ENCODE measurements around the gene CS.
"Not testable (repeated sequence)": the region's sequence is repeated elsewhere in the genome, so short reads cannot be mapped to it uniquely, and the experiment has no call there.

The CS gene

DNA sequence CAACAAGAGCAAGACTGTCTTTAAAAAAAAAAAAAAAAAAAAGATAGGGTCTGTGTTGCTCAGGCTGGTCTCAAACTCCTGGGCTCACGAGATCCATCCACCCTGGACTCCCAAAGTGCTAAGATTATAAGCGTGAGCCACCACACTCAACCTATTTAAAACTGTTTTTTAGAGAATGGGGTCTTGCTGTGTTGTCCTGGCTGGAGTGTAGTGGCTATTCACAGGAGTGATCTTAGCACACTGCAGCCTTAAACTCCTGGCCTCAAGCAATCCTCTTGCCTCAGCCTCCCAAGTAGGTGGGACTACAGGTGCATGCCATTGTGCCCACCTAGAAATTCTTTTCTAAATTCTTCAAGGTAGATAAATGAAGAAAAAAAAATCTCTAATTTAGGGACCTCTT, 25.8 kb downstream of the CS start:
- DNase-seq = no peak

DNA sequence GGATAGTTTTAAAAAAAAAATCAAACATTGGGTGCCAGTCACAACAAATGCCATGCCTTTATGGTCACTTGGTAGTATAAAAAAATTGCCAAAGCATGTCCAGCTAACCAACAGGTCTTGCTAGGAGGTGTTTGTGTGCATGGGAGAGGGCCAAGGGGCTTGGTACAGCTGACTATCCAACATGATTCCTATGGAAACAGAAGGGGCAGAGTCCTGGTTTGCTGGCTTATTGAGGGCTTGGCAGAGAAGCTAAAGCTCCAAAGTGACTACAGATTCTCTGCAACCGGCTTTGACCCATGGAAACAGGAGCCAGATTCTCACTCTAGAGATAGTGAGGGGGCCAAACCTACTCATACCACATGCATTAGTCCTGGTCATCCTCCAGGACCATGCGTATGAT, 27.7 kb downstream of the CS start:
- not testable (repeated sequence) for DNase-seq

DNA sequence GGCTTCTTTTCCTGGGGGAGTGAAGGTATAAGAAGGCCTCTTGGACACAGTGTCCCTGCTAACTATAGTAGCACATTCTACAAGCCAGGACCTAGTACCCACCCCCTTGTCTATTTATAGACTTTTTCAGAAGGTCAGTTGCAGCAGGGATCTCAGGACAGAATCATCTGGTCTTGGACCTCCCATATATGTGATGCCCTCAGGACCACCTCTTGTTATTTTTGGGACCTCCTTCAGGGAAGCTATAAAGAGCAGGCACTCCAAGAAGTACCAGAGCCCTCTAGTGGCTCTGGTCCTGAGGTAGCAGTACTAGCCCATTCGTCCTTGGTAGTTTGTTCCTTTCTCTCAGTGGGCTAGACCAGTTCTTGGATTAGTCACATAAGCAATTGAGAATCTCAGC, 29.1 kb downstream of the CS start:
- no peak for DNase-seq

DNA sequence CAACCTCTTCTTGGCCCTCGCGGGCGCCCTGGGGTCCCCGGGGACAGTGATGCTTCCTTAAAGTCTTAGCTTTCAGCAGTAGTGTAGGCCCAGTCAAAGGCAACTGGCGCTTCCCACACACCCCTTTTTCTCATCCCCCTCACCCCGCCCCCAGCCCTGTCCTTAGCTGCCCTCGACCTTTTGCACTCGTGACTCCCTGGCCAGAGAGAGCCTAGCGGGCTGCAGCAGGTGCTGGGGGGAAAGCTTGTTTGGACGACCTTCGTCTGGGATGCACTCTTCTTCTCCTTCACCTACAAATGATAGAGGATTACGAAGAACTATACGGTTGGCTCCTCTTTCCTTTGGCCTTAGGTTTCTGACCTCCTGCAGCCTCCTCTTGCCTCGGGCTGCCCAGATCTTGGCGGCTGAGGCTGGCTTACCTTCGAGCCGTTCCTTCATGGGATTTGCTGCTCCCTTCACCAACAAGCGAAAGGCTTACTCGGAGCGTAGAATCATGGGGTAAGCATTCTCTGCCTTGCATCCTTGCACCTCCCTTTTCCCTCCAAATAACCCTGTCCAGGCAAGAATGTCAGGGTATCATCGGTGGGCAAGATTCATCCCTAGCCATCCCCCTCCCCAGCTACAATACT, 32.6 kb downstream of the CS start:
- no peak for DNase-seq

DNA sequence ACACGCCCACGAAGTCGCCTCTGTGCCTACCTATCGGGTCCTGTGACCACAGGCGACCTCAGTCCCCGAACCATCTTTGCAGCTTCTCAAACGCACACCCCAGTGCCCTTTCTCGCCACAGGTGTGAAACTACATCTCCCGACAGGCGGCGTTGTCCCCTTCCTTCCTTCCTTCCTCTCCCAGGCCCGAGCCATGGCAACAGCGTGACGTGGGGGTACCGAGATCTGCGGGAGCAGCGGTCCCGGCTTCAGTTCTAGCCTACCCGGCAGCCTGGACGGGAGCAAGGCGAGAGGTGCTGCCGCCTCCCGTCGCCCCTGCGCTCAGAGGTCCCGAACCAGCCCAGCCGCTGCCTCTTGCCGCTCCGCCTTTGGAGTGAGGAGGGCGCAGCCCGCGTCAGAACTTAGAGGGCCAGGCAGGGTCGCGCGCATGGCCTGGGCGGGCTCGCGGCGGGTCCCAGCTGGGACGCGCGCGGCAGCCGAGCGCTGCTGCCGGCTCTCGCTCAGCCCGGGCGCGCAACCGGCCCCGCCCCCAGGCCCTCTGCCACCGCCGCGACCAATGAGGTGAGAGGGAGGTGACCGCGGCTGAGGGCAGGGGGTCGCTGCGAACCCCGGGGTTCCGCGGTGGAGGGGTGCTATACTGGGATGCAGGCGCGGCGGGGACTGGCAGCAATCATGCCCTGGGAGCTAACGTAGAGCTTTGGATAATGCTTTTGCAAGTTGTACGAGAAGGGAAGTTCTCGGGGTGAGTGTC, 33.3 kb downstream of the CS start, which contains the start of gene COQ10A:
COQ10A (plus strand) TSS at position 250 of the 750 bp plus-strand sequence; CDS start at position 427, 177 bp downstream.
- DNase-seq = peak; percentile 77

DNA sequence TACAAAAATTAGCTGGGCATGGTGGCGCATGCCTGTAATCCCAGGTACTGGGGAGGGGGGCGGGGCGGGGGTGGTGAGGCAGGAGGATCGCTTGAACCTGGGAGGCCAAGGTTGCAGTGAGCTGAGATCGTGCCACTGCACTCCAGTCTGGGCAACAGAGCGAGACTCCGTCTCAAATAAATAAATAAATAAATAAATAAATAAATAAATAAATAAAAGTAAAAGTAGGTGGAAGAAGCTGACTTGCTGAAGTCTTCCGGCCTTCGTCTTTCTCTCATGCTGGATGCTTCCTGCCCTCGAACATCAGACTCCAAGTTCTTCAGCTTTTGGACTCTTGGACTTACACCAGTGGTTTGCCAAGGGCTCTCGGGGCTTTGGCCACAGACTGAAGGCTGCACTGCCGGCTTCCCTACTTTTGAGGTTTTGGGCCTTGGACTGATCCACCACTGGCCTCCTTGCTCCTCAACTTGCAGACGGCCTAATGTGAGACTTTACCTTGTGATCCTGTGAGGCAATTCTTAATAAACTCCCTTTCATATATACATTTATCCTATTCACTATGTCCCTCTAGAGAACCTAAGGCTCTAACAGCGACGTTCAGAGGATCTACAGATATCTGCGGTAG, 34.0 kb downstream of the CS start:
- not testable (repeated sequence) for DNase-seq

DNA sequence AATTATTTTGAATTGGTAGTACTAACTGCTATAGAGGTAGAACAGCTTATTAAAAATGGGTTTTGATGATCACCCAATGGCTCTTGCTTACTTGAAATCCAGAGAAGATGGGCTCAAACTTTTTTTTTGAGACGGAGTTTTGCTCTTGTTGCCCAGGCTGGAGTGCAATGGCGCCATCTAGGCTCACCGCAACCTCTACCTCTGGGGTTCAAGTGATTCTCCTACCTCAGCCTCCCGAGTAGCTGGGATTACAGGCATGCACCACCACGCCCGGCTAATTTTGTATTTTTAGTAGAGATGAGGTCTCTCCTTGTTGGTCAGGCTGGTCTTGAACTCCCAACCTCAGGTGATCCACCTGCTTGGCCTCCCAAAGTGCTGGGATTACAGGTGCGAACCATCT, 37.2 kb downstream of the CS start:
- not testable (repeated sequence) for DNase-seq

DNA sequence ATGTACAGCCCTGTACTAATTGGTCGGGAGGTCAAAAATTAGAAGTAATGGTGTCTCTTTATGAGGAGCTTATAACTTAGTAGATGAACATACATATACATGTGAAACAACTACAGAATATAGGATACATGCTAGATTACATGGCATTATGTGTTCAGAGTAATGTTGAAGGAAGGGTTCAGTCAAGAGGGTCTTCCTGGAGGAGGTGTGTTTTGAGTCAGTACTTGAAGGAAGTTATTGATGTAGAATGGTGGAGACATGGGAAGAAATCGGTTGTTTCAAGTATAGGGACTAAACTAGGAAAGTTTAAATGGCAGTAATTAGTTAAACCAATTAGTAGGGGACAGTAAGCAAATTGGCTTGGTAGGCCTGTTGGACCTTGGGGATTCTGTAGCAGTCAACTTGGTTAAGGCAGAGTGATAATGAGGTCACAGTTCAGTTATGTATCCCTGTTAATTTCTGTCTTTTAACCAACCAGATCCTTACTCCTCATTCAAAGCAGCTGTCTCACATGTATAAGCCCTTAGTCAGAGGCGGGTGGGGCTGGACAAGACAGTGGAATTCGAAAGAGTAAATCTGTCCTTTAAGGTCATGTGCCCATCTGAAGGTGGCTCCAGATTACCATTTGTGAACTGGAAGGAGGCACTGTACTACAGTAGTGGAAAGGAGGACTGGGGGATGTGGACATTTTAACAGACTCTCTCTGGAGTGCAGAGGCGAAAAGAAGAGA, 38.5 kb downstream of the CS start:
- no peak for DNase-seq

DNA sequence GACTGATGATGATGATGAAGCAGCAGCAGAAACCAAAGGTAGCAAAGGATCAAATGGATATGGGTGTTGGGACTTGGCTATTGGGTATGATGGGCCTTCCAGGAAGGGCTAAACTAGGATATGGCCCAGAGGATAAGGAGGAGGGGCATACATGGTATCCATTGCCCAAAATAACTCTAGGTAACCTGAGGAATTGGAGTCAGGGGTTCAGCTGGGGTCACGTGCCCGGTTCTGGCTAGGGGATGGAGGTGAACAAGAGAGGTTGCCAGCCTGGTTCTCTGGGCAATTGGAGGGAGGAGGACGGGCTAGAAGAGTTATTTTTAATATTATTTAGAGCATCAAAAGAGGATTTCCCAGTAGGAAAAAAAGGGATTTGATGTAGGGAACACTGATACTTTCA, 39.2 kb downstream of the CS start:
- no peak for DNase-seq

DNA sequence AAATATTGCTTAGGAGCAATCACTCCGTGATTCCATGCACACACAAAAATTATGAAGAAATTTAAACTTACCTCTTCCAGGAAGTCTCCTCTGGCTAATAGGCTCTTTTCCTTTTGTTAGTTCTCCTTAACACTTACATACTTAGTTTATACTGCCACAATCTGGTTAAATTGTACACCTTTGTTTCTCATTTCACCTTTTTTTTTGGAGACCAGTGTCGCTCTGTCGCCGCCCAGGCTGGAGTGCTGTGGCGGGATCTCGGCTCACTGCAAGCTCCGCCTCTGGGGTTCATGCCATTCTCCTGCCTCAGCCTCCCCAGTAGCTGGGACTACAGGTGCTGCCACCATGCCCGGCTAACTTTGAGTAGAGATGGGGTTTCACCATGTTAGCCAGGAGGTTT, 39.8 kb downstream of the CS start:
- DNase-seq = no peak

DNA sequence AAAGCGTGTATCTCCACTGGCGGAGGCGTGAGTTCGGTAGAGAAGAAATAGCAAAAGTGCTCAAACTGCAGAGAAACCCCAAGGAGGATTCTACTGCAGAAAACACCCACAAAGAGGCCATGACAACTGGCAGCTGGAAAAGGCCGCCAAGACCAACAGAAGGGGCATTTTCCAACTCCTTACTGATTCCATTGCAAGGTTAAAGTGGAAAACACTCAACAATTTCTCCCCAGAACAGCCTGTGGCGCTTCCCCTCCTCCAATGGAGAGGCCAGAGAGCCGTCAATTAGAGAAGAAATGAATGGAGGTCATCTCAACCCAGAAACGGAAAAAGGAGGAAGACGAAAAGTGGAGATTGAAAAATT, 41.3 kb downstream of the CS start:
- no peak for DNase-seq

DNA sequence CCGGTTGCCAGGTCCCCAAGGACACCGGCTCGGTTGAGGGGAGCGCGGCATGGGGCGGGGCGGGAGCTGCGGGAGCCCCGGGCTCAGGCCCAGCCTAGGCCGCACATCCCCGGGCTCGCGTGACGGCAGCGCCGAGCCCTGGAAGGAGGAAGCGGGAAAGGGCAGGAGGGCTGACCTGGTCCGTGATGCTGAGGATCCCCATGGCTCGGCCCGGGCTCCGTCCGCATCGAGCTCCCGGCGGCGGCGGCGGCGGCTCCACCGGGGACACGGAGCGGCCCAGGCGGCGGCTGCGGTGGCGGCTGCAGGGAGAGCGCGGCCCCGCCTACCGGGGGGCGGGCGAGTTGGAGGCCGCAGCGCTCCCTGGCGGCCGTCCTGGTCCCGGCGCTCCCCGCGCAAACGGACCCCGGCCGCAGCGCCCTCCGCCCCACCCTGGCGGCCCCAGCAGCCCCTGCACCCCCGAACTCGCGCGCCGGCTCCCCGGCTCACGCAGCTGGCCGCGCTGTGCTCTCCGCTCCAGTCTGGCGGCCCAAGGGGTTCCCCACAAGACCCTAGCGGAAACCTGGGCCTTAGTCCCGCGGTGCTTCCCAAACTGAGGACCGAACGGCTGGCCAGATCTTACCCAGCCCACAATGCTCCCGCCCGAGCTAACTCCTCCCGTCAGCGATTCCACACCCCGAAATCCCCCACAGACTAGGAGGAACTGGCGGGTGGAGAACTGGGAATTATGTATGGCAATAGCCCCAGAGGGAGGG, 41.9 kb downstream of the CS start, which contains the start of gene ANKRD52:
ANKRD52 (minus strand) TSS at position 317 of the 752 bp plus-strand sequence; CDS start at position 202, 115 bp downstream.
- DNase-seq = peak; percentile 36

DNA sequence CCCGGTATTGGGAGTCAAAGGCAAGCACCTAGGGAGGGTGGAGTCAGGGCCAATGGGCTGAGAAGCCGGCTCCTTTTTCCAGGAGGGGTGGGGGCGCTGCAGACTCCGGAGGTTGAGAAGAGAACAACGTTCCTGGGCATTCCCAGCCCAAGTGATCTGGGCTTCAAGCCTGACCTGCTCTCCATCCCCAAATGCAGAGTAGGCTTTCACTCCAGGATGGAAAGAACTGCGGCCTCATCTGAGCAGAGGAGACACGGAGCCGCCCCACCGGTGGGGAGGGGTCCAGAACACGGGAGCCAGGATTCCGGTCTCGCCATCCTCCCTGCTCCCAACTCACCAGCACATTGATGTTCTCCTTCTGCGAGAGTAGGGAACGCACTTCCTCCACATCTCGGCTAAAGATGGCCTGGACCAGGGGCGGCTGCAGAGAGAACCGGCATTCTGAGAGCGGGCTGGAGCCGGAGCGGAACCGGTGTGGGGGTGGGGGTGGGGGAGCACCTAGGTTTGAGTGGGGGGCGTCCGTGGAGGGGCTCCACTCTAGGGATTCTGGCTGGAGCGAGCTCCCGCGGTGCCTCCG, 42.6 kb downstream of the CS start:
- no peak for DNase-seq

DNA sequence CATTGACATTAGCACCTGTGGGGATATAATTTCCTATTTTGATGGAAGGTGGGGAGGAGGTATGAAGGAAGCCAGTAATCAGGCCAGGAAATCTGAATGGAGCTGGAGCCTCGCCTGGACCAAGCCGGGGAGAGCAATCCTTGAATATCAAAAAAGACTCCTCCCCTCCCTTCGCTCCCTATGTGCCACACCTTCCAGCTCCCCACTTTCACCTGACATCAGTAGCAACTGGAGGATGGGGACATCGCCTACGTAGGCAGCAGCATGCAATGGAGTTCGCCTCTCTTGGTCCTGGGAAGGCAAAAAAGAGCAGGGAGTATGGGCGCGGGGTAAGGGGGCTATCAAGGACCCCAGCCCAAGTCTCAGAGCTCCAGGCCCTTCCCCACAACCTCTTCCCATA, 43.1 kb downstream of the CS start:
- DNase-seq = no peak

DNA sequence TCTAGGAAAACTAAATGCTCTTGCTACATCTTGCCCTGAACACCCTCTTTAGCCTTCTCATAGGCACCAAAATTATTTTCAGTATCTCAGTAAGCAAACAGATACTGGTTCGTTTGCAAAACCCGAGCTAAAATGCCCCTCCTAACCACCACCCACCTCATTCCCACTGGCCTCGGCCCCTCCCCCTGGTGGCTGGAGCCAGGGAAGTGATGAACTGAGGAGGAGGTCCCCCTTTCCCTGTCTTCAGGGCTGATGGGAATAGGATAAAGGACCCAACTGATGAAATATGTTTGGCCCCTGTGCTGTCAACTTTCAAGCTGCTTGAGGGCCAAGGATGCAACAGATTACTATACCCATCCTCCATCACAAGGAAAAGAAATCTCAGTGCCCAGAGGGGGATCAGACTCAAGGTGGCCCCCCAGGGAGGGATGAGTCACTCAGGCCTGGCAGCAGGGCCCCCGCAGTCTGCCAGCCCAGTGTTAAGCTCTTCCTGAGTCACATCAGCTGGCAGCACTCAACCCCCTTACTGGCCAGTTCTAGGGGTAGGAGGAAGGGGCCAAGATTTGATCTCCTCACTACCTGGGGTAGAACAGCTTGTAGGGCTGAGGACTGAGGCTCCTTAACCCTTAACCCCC, 43.7 kb downstream of the CS start:
- DNase-seq = no peak

DNA sequence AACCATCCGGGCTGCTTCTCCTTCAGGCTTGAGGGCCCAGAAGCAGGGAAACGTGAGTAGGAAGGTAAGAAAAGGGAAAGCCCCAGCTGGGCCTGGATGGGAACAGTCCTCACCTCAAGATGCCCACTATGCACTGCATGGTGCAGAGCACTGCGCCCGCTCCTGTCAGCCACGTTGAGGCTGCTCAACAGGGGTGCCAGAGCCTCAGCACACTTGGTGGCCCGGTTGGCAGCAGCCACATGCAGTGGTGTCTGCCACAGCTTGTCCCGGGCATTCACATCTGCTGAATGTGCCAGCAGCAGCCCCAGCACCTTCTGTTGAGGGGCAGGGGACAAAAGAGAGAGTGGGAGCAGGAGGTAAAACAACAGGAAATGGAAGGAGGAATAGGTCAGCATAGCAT, 44.5 kb downstream of the CS start:
- DNase-seq = no peak

DNA sequence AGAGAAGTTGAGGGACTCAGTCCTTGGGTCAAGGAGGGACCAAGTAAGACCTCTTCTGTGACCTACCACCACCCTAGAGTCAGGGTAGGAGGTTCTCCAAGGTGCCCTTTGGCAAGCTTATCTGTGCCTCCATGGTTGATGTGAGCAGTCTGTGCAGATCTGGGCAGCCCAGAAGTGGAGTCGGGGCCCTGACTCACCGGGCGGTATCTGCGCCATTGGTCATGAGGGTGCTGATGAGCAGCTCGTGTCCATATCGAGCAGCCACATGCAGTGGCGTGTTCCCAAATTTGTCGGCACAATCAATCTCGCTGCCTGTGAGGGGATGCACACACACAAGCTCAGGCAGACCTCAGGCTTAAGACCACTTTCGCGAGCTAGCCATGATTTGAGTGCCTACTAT, 47.0 kb downstream of the CS start:
- no peak for DNase-seq

DNA sequence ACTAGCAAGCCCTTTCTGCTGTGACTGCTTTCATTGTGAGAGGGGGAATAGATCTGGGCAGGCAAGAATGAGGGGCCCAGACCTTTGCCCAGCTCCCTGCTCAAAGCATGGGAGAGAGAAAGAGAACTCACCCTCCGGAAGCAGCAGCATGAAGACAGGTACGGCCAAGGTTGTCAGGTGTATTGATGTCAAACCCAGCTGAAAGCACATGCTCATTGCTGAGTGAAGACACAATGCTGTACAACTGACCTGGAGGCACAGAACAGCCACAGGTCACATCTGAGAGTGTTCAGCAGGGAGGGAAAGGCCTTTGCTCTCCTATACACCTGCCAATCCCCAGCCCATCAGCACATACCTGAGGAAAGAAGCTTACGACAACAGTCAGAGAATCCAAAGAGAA, 47.5 kb downstream of the CS start:
- no peak for DNase-seq

DNA sequence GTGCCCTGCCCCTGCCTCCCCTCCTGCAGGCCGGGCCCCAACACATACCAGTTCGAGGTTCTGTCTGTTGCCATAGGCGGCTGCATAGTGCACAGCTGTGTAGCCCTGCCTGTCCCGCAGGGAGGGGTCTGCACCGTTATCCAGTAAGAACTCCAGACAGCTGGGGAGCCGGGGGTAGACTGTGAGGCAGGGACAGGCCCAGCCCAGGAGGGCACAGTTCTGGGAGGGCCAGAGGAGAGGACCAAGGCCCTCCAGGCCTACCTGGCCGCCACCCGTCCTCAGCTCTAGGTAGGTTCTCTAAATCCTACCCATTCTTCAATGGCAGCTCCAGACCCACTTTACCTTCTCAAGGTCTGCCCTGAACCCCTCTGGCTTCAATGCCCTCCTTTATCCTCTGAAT, 51.4 kb downstream of the CS start:
- DNase-seq = no peak

DNA sequence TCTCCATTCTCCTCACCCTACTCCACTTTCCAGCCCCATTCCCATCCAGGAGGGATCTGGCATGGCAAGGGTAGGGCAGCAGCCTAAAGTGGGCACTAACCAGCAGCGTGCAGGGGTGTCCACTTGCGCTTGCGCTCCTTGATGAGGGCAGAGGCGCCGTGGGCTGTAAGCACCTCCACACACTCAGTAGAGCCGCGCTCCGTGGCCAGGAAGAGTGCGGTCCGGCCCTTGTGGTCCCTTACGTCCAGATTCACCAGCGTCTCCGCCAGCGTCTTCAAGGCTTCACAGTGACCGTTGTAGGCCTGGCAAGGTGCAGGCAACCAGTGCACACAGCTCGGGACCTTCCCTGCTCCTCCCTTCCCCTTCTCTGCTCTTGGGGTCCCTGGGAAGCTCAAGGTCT, 52.2 kb downstream of the CS start:
- DNase-seq = no peak

DNA sequence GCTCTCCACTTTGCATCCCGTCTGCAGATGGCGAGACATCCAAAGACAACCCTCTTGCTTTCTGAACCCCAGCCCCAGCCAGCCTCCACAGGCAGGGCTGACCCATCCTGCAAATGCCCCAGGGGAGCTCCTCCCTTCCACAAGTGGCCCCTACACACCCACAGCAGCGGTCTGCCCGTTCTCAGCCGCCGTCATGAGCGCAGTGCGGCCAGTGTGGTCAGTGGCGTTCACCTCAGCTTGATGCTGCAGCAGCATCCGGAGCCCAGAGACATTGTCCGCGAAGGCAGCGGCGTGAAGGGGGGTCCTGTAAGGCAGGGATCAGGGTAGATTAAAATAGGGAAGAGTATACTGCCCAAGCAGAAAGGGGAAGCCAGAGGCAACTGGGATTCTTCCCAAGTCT, 55.6 kb downstream of the CS start:
- no peak for DNase-seq

DNA sequence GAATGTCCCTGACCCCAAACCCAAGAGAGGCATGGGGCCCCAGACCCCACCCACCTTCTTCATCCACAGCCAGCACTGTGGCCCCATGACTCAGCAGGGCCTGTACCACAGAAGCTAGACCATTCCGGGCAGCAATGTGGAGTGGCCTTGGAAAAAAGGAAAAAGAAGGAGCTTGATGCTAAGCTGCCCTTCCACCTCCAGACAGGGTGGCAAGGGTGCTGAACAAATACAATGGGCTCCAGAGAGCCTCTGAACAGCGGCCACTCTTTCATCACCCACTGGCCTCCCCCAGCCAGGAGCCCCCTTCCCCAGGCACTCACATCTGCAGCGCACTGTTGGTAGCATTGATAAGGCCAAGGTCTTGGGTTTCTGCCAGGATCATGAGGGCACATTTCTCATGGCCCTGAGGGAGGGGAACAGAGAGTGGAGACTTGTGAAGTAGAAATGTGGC, 56.4 kb downstream of the CS start:
- no peak for DNase-seq
